ENCODE measurements around the gene SRPK2.

GRCh38 chr7:105269397-105269796 is 119.3 kb downstream of the SRPK2 start:
- TF ChIP-seq CTCF (IDR thresholded peaks at IDR 0.05) (no peak), POLR2A (IDR thresholded peaks at IDR 0.05) (no peak)
